Measurements from ENCODE around the gene SMPD4. TPM values are rescaled to one million over a fixed set of nuclear protein-coding genes. Genes with fewer than 3 reads are reported as not detected.
"Not testable (repeated sequence)": the region's sequence is repeated elsewhere in the genome, so short reads cannot be mapped to it uniquely, and the experiment has no call there.

The SMPD4 gene
- total RNA-seq, 1 donor from 2014 or later, result 50.7 TPM

DNA sequence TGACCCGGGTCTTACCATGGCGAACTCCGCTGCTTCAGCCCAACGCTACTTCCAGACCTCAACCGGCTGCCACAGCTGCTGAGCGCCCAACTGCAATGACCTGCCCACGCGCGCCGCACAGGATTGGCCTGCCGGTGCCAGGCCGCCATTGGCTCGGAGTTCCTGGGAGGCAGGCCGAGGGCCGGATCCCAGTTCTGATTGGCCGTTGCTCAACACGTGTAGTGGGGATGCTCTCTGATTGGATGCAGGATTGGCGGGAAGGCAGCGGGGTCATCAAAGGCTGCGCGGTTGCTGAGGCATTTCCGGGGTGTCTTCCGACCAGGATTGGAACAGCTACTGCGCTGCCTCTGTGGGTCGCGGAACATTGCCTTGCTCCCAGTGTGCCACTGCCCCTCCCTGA is 16.9 kb upstream of the SMPD4 start, which contains the start of gene TUBA3E:
Gene TUBA3E (minus strand): TSS at position 97 of the 400 bp plus-strand sequence. CDS start 79 bp downstream, at position 18.
- no peaks in the 10 kb centered on the region for H3K4me1 Mint-ChIP-seq (ENCODE audit: low read depth)
- DNase-seq (ENCODE audit: low spot score), result no peak
- H3K9me3 Mint-ChIP-seq (ENCODE audit: low read depth), result no peaks in the 10 kb centered on the region
- no peaks in the 10 kb centered on the region for H3K27me3 Mint-ChIP-seq (ENCODE audit: low read depth)
- H3K27ac Mint-ChIP-seq (ENCODE audit: unreplicated experiment), result no peak within 1 kb of the TSS
- no peak within 1 kb of the TSS for H3K4me3 Mint-ChIP-seq (ENCODE audit: unreplicated experiment)
- H3K36me3 Mint-ChIP-seq (ENCODE audit: low read depth), result no peaks in the 10 kb centered on the region
- TF ChIP-seq, protein P1, sequence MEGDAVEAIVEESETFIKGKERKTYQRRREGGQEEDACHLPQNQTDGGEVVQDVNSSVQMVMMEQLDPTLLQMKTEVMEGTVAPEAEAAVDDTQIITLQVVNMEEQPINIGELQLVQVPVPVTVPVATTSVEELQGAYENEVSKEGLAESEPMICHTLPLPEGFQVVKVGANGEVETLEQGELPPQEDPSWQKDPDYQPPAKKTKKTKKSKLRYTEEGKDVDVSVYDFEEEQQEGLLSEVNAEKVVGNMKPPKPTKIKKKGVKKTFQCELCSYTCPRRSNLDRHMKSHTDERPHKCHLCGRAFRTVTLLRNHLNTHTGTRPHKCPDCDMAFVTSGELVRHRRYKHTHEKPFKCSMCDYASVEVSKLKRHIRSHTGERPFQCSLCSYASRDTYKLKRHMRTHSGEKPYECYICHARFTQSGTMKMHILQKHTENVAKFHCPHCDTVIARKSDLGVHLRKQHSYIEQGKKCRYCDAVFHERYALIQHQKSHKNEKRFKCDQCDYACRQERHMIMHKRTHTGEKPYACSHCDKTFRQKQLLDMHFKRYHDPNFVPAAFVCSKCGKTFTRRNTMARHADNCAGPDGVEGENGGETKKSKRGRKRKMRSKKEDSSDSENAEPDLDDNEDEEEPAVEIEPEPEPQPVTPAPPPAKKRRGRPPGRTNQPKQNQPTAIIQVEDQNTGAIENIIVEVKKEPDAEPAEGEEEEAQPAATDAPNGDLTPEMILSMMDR (IDR thresholded peaks at IDR 0.05), result no peak

DNA sequence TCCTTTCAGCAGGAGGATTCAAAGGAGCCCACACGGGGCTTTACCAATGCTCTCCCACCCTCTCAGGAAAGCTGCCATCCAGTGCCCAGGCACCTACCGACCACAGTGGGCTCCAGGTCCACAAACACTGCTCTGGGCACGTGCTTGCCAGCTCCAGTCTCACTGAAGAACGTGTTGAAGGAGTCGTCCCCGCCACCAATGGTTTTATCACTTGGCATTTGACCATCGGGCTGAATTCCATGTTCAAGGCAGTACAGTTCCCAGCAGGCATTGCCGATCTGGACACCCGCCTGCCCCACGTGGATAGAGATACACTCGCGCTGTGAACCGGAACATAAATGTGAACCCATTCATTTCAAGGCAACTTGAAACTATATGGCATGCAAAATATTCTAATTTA is 14.7 kb upstream of the SMPD4 start:
- H3K27me3 Mint-ChIP-seq (ENCODE audit: low read depth); H3K9me3 Mint-ChIP-seq (ENCODE audit: low read depth); H3K4me1 Mint-ChIP-seq (ENCODE audit: low read depth); H3K27ac Mint-ChIP-seq (ENCODE audit: unreplicated experiment); H3K36me3 Mint-ChIP-seq (ENCODE audit: low read depth); DNase-seq (ENCODE audit: low spot score); H3K4me3 Mint-ChIP-seq (ENCODE audit: unreplicated experiment): not testable (repeated sequence)

DNA sequence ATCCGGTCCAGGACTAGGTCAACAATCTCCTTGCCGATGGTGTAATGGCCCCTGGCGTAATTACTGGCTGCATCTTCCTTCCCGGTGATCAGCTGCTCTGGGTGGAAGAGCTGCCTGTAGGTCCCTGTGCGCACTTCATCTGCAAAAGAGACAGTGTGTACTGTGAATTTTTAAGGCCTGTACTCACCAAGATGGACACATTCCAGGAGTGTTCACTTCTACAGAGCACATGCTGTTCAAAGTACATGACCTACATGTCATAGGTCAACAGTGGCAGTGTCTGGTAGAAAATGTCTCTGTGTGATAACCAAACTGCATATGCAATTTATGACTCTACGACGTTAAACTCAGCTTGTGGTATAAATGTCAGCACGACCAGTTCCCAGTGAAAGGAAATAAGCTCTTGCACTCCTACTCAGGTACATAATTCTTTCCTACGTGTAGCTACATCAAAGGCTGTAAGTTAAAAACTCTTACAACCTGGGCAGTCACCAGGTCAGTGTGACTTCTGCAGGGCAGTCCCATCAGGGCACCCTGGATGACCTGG is 13.8 kb upstream of the SMPD4 start:
- not testable (repeated sequence) for H3K4me1 Mint-ChIP-seq (ENCODE audit: low read depth); DNase-seq (ENCODE audit: low spot score); H3K4me3 Mint-ChIP-seq (ENCODE audit: unreplicated experiment)

DNA sequence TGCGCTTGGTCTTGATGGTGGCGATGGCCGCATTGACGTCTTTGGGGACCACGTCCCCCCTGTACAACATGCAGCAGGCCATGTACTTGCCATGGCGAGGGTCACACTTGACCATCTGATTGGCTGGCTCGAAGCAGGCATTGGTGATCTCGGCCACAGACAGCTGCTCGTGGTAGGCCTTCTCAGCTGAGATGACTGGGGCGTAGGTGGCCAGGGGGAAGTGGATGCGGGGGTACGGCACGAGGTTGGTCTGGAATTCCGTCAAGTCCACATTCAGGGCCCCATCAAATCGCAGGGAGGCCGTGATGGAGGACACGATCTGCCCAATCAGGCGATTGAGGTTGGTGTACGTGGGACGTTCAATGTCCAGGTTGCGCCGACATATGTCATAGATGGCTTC is 12.4 kb upstream of the SMPD4 start:
- H3K9me3 Mint-ChIP-seq (ENCODE audit: low read depth); DNase-seq (ENCODE audit: low spot score); H3K4me3 Mint-ChIP-seq (ENCODE audit: unreplicated experiment); H3K4me1 Mint-ChIP-seq (ENCODE audit: low read depth); H3K36me3 Mint-ChIP-seq (ENCODE audit: low read depth); H3K27me3 Mint-ChIP-seq (ENCODE audit: low read depth); H3K27ac Mint-ChIP-seq (ENCODE audit: unreplicated experiment): not testable (repeated sequence)

More for the DNA sequence above, 13.8 kb upstream of the SMPD4 start:
- H3K27me3 Mint-ChIP-seq (ENCODE audit: low read depth); H3K36me3 Mint-ChIP-seq (ENCODE audit: low read depth); H3K27ac Mint-ChIP-seq (ENCODE audit: unreplicated experiment); H3K9me3 Mint-ChIP-seq (ENCODE audit: low read depth): not testable (repeated sequence)

DNA sequence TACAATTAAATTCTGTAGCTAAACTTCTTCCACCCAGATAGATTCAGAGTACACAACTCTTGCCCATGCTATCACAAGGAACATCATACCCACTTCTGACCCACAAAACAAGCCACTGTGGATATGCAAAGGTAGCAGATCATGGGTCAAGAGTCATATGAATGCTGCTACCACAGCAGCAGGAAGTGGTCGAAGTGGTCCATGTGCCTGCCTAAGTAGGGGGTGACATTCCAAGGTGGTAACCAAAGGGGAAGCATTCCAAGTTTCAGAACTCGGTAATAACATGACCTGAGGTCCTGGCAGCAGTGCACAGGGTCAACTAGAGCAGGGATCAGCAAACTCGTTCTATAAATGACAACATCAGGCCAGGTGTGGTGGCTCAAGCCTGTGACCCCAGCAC is 11.0 kb upstream of the SMPD4 start:
- H3K9me3 Mint-ChIP-seq (ENCODE audit: low read depth); H3K27ac Mint-ChIP-seq (ENCODE audit: unreplicated experiment); H3K27me3 Mint-ChIP-seq (ENCODE audit: low read depth); DNase-seq (ENCODE audit: low spot score); H3K4me3 Mint-ChIP-seq (ENCODE audit: unreplicated experiment); H3K36me3 Mint-ChIP-seq (ENCODE audit: low read depth); H3K4me1 Mint-ChIP-seq (ENCODE audit: low read depth): not testable (repeated sequence)

DNA sequence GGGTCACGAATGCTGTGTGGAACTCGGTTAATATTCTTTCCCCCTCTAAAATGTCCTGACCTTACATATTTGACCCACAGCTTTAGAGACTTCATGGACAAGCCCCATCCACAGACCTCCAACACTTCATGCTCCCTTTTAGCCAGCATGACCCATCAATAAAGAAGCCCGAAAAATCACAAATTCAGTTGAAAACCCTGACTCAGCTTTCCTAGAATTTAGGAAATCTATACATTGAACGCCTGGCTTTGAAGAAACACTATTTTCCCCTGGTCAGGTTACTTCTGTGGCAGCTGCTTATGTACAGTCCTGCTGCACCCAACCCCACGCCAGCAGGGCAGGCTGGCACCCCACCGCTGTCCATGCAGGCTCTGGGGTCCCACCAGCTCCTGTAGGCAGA is 9.9 kb upstream of the SMPD4 start:
- not testable (repeated sequence) for H3K4me1 Mint-ChIP-seq (ENCODE audit: low read depth); H3K36me3 Mint-ChIP-seq (ENCODE audit: low read depth); H3K27ac Mint-ChIP-seq (ENCODE audit: unreplicated experiment); H3K27me3 Mint-ChIP-seq (ENCODE audit: low read depth); DNase-seq (ENCODE audit: low spot score); H3K9me3 Mint-ChIP-seq (ENCODE audit: low read depth); H3K4me3 Mint-ChIP-seq (ENCODE audit: unreplicated experiment)

DNA sequence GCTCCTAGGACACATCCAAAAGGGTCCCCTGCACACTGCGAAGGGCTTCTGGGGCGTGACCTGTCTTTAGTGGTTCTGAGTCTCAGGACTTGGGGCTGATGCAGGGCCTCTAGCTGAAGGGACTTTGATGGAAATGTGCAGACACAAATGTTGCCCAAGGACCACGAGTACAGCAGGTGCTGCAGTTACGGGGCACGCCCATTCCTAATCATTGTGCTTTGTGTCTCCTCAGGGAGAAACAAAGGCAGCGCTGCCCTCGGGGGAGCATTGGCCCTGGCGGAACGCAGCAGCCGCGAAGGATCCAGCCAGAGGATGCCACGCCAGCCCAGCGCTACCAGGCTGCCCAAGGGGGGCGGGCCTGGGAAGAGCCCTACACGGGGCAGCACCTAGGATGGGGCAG is 8.8 kb upstream of the SMPD4 start:
- H3K4me1 Mint-ChIP-seq (ENCODE audit: low read depth), result peaks cover 5% of the 10 kb centered on the region

DNA sequence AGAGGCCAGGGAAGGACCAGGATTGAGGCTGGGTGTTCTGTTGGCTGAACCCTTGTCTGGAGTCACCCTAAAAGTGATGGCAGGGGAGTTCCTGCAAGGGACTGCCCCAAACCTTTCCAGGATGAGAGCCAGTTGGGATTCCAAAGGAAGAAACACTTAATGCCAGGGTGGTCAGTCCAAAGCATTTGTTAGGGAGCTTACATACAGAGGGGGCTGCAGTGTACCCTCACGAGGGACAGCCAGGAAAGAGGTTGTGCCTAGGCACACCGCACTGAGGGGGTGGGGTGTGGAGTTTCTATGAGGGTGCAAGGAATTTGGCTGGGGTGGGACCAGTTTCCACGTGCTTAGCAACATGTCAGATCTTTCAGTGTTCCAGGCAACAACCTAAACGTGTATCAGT is 7.6 kb upstream of the SMPD4 start:
- DNase-seq (ENCODE audit: low spot score); H3K27ac Mint-ChIP-seq (ENCODE audit: unreplicated experiment); H3K4me3 Mint-ChIP-seq (ENCODE audit: unreplicated experiment); H3K4me1 Mint-ChIP-seq (ENCODE audit: low read depth); H3K9me3 Mint-ChIP-seq (ENCODE audit: low read depth); H3K36me3 Mint-ChIP-seq (ENCODE audit: low read depth); H3K27me3 Mint-ChIP-seq (ENCODE audit: low read depth): not testable (repeated sequence)

More for the DNA sequence above, 8.8 kb upstream of the SMPD4 start:
- no peak overlapping the region for H3K27ac Mint-ChIP-seq (ENCODE audit: unreplicated experiment)
- H3K9me3 Mint-ChIP-seq (ENCODE audit: low read depth), result no peaks in the 10 kb centered on the region
- peaks cover 4% of the 10 kb centered on the region for H3K36me3 Mint-ChIP-seq (ENCODE audit: low read depth)
- H3K4me3 Mint-ChIP-seq (ENCODE audit: unreplicated experiment), result no peak overlapping the region
- TF ChIP-seq, protein P1 (IDR thresholded peaks at IDR 0.05), result no peak
- H3K27me3 Mint-ChIP-seq (ENCODE audit: low read depth), result no peaks in the 10 kb centered on the region
- DNase-seq (ENCODE audit: low spot score), result no peak

DNA sequence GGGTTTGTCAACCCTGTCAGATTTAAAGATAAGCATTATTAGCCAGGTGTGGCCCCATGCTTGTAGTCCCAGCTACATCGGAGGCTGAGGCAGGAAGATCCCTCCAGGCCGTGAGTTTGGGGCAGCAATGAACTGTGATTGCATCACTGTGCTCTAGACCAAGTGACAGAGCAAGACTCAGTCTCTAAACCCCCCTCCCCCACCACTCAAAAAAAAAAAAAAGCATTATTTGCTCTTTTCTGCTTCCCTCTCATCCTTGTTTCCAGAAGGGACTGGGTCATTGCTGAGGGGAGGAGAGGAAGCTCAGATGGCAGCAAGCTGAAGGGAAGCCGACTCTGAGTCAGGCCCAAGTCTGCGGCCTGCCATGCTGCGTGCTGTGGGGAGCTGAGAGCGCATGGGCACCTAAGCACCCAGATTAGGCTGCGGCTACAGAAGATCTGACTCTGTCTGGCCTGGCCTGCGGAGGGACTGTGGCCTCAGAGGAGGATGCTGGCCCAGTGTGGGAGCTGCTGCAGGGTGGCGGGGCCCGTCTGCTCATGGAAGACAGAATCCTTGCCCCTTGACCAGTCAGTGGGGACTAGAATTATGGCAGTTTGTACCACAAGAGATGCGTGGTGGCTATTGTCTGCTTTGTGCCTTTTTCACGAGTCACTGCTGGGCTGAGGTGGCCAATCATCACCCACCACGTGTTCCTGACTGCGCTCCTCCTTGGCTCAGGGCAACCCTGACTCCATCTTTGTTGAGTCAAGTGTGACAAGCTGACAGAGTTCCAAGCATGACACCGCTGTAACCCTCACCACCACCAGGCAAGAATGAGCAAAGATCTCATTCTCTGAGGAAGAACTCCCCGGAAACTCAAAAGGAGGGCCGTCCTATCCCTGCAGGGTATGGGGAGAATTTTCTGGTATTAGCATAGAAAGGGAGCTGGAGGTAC is 6.7 kb upstream of the SMPD4 start:
- peaks cover 14% of the 10 kb centered on the region for H3K4me1 Mint-ChIP-seq (ENCODE audit: low read depth)
- DNase-seq (ENCODE audit: low spot score); H3K27ac Mint-ChIP-seq (ENCODE audit: unreplicated experiment); H3K9me3 Mint-ChIP-seq (ENCODE audit: low read depth); H3K4me3 Mint-ChIP-seq (ENCODE audit: unreplicated experiment); H3K36me3 Mint-ChIP-seq (ENCODE audit: low read depth); H3K27me3 Mint-ChIP-seq (ENCODE audit: low read depth): not testable (repeated sequence)

Measured in chondrocyte (in vitro differentiated cells).